ENCODE measurements around the gene TARS1. TPM values are rescaled to one million over a fixed set of nuclear protein-coding genes. Genes with fewer than 3 reads are reported as not detected.

Gene TARS1
- total and polyA plus RNA-seq, 8 donors: 25.5 to 158 (median 82.5) TPM

GRCh38 chr5:33501260-33501659 is 60.5 kb downstream of the TARS1 start:
- H3K27ac ChIP-seq: no peak overlapping the region
- no peaks in the 10 kb centered on the region for H3K4me1 ChIP-seq
- no peak for DNase-seq
- H3K27me3 ChIP-seq: no peaks in the 10 kb centered on the region
- no peak overlapping the region for H3K4me3 ChIP-seq
- TF ChIP-seq POLR2AphosphoS5 (IDR thresholded peaks at IDR 0.05) (no peak), EP300 (IDR thresholded peaks at IDR 0.05) (no peak), POLR2A (IDR thresholded peaks at IDR 0.05) (no peak), CTCF (IDR thresholded peaks at IDR 0.05) (no peak)
- intact Hi-C loops (cut with DNase I; ENCODE audit: low total_unique reads): no loop called here
- H3K9me3 ChIP-seq: no peaks in the 10 kb centered on the region
- WGBS, 5 donors: 82 to 91% (median 85%) methylated on average over 4 of the region's 4 CpGs
- H3K36me3 ChIP-seq: no peaks in the 10 kb centered on the region

GRCh38 chr5:33501899-33502298 is 61.1 kb downstream of the TARS1 start:
- 84 to 91% (median 84%) methylated on average over 17 to 27 of the region's 27 CpGs for WGBS, 5 donors
- no peaks in the 10 kb centered on the region for H3K36me3 ChIP-seq
- no peak overlapping the region for H3K4me3 ChIP-seq
- H3K27me3 ChIP-seq: no peaks in the 10 kb centered on the region
- H3K4me1 ChIP-seq: no peaks in the 10 kb centered on the region
- no peak for TF ChIP-seq CTCF (IDR thresholded peaks at IDR 0.05)
- intact Hi-C loops (cut with DNase I; ENCODE audit: low total_unique reads): no loop called here
- H3K9me3 ChIP-seq: no peaks in the 10 kb centered on the region
- no peak for DNase-seq
- no peak overlapping the region for H3K27ac ChIP-seq

- no peaks in the 10 kb centered on the region for H3K27me3 ChIP-seq
- no peak overlapping the region for H3K4me3 ChIP-seq
- H3K36me3 ChIP-seq: no peaks in the 10 kb centered on the region
- no peak overlapping the region for H3K27ac ChIP-seq
- intact Hi-C loops (cut with DNase I; ENCODE audit: low total_unique reads): no loop called here
- H3K4me1 ChIP-seq: no peaks in the 10 kb centered on the region
- H3K9me3 ChIP-seq: no peaks in the 10 kb centered on the region
- TF ChIP-seq EP300 (IDR thresholded peaks at IDR 0.05) (no peak), POLR2AphosphoS5 (IDR thresholded peaks at IDR 0.05) (no peak), POLR2A (IDR thresholded peaks at IDR 0.05) (no peak), CTCF (IDR thresholded peaks at IDR 0.05) (no peak)
- 70 to 83% (median 79%) methylated on average over 3 of the region's 3 CpGs for WGBS, 5 donors
- no peak for DNase-seq
Observed at GRCh38 chr5:33504570-33504969, 63.8 kb downstream of the TARS1 start.

- H3K27me3 ChIP-seq: no peaks in the 10 kb centered on the region
- H3K9me3 ChIP-seq: no peaks in the 10 kb centered on the region
- no peaks in the 10 kb centered on the region for H3K4me1 ChIP-seq
- H3K4me3 ChIP-seq: no peak overlapping the region
- no peak for TF ChIP-seq POLR2AphosphoS5 (IDR thresholded peaks at IDR 0.05)
- no peak for TF ChIP-seq EP300 (IDR thresholded peaks at IDR 0.05)
- TF ChIP-seq CTCF (IDR thresholded peaks at IDR 0.05): no peak
- no peak for TF ChIP-seq POLR2A (IDR thresholded peaks at IDR 0.05)
- no peak overlapping the region for H3K27ac ChIP-seq
- DNase-seq: no peak
- intact Hi-C loops (cut with DNase I; ENCODE audit: low total_unique reads): no loop called here
- H3K36me3 ChIP-seq: no peaks in the 10 kb centered on the region
- WGBS, 5 donors: 86 to 89% (median 87%) methylated on average over 4 of the region's 4 CpGs
Observed at GRCh38 chr5:33507426-33507825, 66.7 kb downstream of the TARS1 start.

Measured in stomach (tissue), 9 donors.